K562 (cell line): ENCODE data around the gene OR6K6. TPM values are rescaled to one million over a fixed set of nuclear protein-coding genes. Genes with fewer than 3 reads are reported as not detected.

Source experiments
- CXXC5 ChIP-seq: fragments of 250-450 bp; sonication (Bioruptor Pico); IDR thresholded peaks from 2 replicates; pipeline ENCODE4 v1.8.0; 2022; ENCODE audit warnings: inconsistent platforms, mild to moderate bottlenecking, moderate library complexity
- DPF2 ChIP-seq: fragments of 450-650 bp; IDR thresholded peaks from 2 replicates; pipeline ENCODE4 v1.6.1; 2016
- E2F1 ChIP-seq: sonication (generic); formaldehyde crosslinking; IDR thresholded peaks from 2 replicates; pipeline ENCODE4 v1.8.1; 2023; ENCODE audit warnings: mild to moderate bottlenecking, missing genetic modification reagents, moderate library complexity
- GTF2A2 ChIP-seq: IDR thresholded peaks from 2 replicates; pipeline ENCODE4 v1.6.1; 2016; ENCODE audit warnings: mild to moderate bottlenecking, missing genetic modification characterization, missing compliant biosample characterization
- MXI1 ChIP-seq: IDR thresholded peaks from 2 replicates; pipeline ENCODE4 v1.6.1; 2011; ENCODE audit warnings: low read depth, mild to moderate bottlenecking, improper control_type of control experiment, low read length
- SMAD3 ChIP-seq: fragments of 450-650 bp; formaldehyde crosslinking; conservative IDR thresholded peaks from 2 replicates; pipeline ENCODE4 v1.4.0; 2020; ENCODE audit warnings: mild to moderate bottlenecking
- TAL1 ChIP-seq: fragments of 450-650 bp; IDR thresholded peaks from 2 replicates; pipeline ENCODE4 v1.6.1; 2016; ENCODE audit warnings: mild to moderate bottlenecking
- TBL1XR1 ChIP-seq, 2 experiments: IDR thresholded peaks; 2 replicates each; pipeline ENCODE4 v1.6.1; 2012; ENCODE audit warnings: improper control_type of control experiment in 2 of 2, low read length in 2 of 2, mild to moderate bottlenecking in 1 of 2
- TBP ChIP-seq: optimal IDR thresholded peaks from 2 replicates; pipeline ENCODE3; 2011; ENCODE audit warnings: low read depth, low read length, improper control_type of control experiment
- TEAD2 ChIP-seq: fragments of 450-650 bp; IDR thresholded peaks from 2 replicates; pipeline ENCODE4 v1.6.1; 2016; ENCODE audit warnings: missing genetic modification characterization, control low read depth, missing compliant biosample characterization
- THRAP3 ChIP-seq: fragments of 450-650 bp; IDR thresholded peaks from 2 replicates; pipeline ENCODE4 v1.6.1; 2016; ENCODE audit warnings: mild to moderate bottlenecking, inconsistent platforms, borderline replicate concordance
- ZBTB7A ChIP-seq: IDR thresholded peaks from 2 replicates; pipeline ENCODE4 v1.6.1; 2011; ENCODE audit warnings: low read depth, mild to moderate bottlenecking, low read length, moderate library complexity, borderline replicate concordance; ENCODE audit not compliant: control insufficient read depth
- ZNF121 ChIP-seq: sonication (generic); formaldehyde crosslinking; conservative IDR thresholded peaks from 2 replicates; pipeline ENCODE4 v1.8.0; 2022; ENCODE audit warnings: missing genetic modification reagents
- ZNF436 ChIP-seq: fragments of 250-450, 450-650 bp; sonication (Bioruptor Pico); formaldehyde crosslinking; IDR thresholded peaks from 2 replicates; pipeline ENCODE4 v1.7.0; 2020; ENCODE audit warnings: mild to moderate bottlenecking
- ZNF551 ChIP-seq: fragments of 250-450 bp; sonication (Bioruptor Pico); IDR thresholded peaks from 2 replicates; pipeline ENCODE4 v1.5.0; 2021; ENCODE audit warnings: mild to moderate bottlenecking, moderate library complexity
- ZNF778 ChIP-seq: fragments of 450-650 bp; formaldehyde crosslinking; IDR thresholded peaks from 2 replicates; pipeline ENCODE4 v1.4.0; 2020; ENCODE audit warnings: mild to moderate bottlenecking, moderate library complexity
- polyA plus RNA-seq, 8 experiments: library from polyadenylated mRNA; depleted of rRNA in 4 of 8; stranded (reverse) in 5 of 8; unstranded in 3 of 8; fragments of >200 nt; fragmentation: Nextera tagmentation in 2 of 8; fragmentation: Illumina TruSeq in 1 of 8; extraction: Ambion mirVana in 2 of 8; extraction: Trizol in 1 of 8; gene quantifications; 2 replicates each; pipeline versions ENCODE4 v1.2.1 to v1.2.3, GENCODE V29; 2011 to 2014; ENCODE audit warnings: inconsistent platforms in 1 of 8, missing spikeins in 1 of 8
- total RNA-seq, 7 experiments: library from RNA; depleted of rRNA in 6 of 7; stranded (reverse); fragments of >200 nt in 6 of 7; fragmentation: Illumina TruSeq in 2 of 7; extraction: Trizol in 2 of 7; gene quantifications; 2 replicates each; pipeline versions ENCODE4 v1.2.1 to v1.2.3, GENCODE V29; 2011 to 2021; ENCODE audit warnings: low replicate concordance in 1 of 7
- TF ChIP-seq, protein P1 (sequence below): sonication (generic); formaldehyde crosslinking; IDR thresholded peaks from 2 replicates; pipeline ENCODE4 v1.8.0; 2022; ENCODE audit warnings: mild to moderate bottlenecking, missing genetic modification reagents
- TF ChIP-seq, protein P2 (sequence below), 2 experiments: IDR thresholded peaks; 2 replicates each; pipeline ENCODE4 v1.6.1; 2012; ENCODE audit warnings: improper control_type of control experiment in 2 of 2, low read depth in 2 of 2, low read length in 2 of 2, borderline replicate concordance in 1 of 2
- TF ChIP-seq, protein P3 (sequence below): sonication (generic); formaldehyde crosslinking; IDR thresholded peaks from 2 replicates; pipeline ENCODE4 v1.8.1; 2022; ENCODE audit warnings: missing genetic modification reagents
- TF ChIP-seq, protein P4 (sequence below): fragments of 450-650 bp; IDR thresholded peaks from 2 replicates; pipeline ENCODE4 v1.6.1; 2017; ENCODE audit warnings: antibody characterized with exemption, mild to moderate bottlenecking

The OR6K6 gene
- total and polyA plus RNA-seq, 9 of the 15 experiments (the other 6 are each of a cell fraction or from before 2014, with no cell fraction given): not detected

GRCh38 chr1:158732524-158732923 is 22.0 kb upstream of the OR6K6 start (continued):
- TF ChIP-seq, protein P1, sequence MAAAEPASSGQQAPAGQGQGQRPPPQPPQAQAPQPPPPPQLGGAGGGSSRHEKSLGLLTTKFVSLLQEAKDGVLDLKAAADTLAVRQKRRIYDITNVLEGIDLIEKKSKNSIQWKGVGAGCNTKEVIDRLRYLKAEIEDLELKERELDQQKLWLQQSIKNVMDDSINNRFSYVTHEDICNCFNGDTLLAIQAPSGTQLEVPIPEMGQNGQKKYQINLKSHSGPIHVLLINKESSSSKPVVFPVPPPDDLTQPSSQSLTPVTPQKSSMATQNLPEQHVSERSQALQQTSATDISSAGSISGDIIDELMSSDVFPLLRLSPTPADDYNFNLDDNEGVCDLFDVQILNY (CRISPR knock-in tag): no peak
- TF ChIP-seq ZBTB7A (no peak), THRAP3 (no peak), GTF2A2 (tag) (no peak), ZNF436 (no peak), TAL1 (peak; percentile 83), ZNF551 (CRISPR knock-in tag) (no peak), DPF2 (peak; percentile 87), ZNF121 (CRISPR knock-in tag) (no peak), E2F1 (no peak), TEAD2 (tag) (peak; percentile 65; the same call in 1 of the 2 replicates), ZNF778 (no peak), MXI1 (no peak), SMAD3 (CRISPR knock-in tag) (no peak), CXXC5 (CRISPR knock-in tag) (no peak), TBP (no peak), TBL1XR1 (IDR thresholded peaks at IDR 0.05; ENCODE audit: low read length in 2 of 2) (0 out of 4 replicates have a peak, but pooled peaks of 1 of the 2 experiments have one; percentile 11)
- TF ChIP-seq, protein P2, sequence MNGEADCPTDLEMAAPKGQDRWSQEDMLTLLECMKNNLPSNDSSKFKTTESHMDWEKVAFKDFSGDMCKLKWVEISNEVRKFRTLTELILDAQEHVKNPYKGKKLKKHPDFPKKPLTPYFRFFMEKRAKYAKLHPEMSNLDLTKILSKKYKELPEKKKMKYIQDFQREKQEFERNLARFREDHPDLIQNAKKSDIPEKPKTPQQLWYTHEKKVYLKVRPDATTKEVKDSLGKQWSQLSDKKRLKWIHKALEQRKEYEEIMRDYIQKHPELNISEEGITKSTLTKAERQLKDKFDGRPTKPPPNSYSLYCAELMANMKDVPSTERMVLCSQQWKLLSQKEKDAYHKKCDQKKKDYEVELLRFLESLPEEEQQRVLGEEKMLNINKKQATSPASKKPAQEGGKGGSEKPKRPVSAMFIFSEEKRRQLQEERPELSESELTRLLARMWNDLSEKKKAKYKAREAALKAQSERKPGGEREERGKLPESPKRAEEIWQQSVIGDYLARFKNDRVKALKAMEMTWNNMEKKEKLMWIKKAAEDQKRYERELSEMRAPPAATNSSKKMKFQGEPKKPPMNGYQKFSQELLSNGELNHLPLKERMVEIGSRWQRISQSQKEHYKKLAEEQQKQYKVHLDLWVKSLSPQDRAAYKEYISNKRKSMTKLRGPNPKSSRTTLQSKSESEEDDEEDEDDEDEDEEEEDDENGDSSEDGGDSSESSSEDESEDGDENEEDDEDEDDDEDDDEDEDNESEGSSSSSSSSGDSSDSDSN (IDR thresholded peaks at IDR 0.05; ENCODE audit: borderline replicate concordance in 1 of 2, low read depth in 2 of 2, low read length in 2 of 2): no peak
- TF ChIP-seq, protein P3, sequence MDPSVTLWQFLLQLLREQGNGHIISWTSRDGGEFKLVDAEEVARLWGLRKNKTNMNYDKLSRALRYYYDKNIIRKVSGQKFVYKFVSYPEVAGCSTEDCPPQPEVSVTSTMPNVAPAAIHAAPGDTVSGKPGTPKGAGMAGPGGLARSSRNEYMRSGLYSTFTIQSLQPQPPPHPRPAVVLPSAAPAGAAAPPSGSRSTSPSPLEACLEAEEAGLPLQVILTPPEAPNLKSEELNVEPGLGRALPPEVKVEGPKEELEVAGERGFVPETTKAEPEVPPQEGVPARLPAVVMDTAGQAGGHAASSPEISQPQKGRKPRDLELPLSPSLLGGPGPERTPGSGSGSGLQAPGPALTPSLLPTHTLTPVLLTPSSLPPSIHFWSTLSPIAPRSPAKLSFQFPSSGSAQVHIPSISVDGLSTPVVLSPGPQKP (CRISPR knock-in tag): no peak
- TF ChIP-seq, protein P4, sequence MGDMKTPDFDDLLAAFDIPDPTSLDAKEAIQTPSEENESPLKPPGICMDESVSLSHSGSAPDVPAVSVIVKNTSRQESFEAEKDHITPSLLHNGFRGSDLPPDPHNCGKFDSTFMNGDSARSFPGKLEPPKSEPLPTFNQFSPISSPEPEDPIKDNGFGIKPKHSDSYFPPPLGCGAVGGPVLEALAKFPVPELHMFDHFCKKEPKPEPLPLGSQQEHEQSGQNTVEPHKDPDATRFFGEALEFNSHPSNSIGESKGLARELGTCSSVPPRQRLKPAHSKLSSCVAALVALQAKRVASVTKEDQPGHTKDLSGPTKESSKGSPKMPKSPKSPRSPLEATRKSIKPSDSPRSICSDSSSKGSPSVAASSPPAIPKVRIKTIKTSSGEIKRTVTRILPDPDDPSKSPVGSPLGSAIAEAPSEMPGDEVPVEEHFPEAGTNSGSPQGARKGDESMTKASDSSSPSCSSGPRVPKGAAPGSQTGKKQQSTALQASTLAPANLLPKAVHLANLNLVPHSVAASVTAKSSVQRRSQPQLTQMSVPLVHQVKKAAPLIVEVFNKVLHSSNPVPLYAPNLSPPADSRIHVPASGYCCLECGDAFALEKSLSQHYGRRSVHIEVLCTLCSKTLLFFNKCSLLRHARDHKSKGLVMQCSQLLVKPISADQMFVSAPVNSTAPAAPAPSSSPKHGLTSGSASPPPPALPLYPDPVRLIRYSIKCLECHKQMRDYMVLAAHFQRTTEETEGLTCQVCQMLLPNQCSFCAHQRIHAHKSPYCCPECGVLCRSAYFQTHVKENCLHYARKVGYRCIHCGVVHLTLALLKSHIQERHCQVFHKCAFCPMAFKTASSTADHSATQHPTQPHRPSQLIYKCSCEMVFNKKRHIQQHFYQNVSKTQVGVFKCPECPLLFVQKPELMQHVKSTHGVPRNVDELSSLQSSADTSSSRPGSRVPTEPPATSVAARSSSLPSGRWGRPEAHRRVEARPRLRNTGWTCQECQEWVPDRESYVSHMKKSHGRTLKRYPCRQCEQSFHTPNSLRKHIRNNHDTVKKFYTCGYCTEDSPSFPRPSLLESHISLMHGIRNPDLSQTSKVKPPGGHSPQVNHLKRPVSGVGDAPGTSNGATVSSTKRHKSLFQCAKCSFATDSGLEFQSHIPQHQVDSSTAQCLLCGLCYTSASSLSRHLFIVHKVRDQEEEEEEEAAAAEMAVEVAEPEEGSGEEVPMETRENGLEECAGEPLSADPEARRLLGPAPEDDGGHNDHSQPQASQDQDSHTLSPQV: no peak
